Brain microvascular endothelial cell (primary cell): ENCODE measurements around the gene MPPED2.

ENCODE experiments used
- DNase-seq: peaks from one replicate; pipeline ENCODE4 v3.0.0-alpha.2; 2020
- H3K27ac ChIP-seq: fragments of 250-450 bp; sonication (Bioruptor Pico); 2 replicates; pipeline ENCODE4 v1.5.1; 2020; ENCODE audit warnings: mild to moderate bottlenecking, moderate library complexity
- H3K27me3 ChIP-seq: fragments of 250-450 bp; sonication (Bioruptor Pico); replicated peaks from 2 replicates; pipeline ENCODE4 v1.5.1; 2020; ENCODE audit warnings: mild to moderate bottlenecking
- H3K36me3 ChIP-seq: fragments of 250-450 bp; sonication (Bioruptor Pico); replicated peaks from 2 replicates; pipeline ENCODE4 v1.5.1; 2020; ENCODE audit warnings: mild to moderate bottlenecking
- H3K4me3 ChIP-seq: 2 replicates; pipeline ENCODE4 v1.5.1; 2011; ENCODE audit warnings: low read depth, mild to moderate bottlenecking, control low read depth, low read length, moderate library complexity
- CTCF ChIP-seq: IDR thresholded peaks from 2 replicates; pipeline ENCODE4 v1.5.1; 2011; ENCODE audit warnings: low read depth, mild to moderate bottlenecking, moderate library complexity, low read length, control low read depth, inconsistent platforms; ENCODE audit errors: missing control alignments
- in situ Hi-C: cut with HindIII; loops from 2 replicates; pipeline ENCODE4 v1.10.0; 2017; ENCODE audit warnings: low sequenced_read_pairs, low pct_ligation_motif_present

MPPED2 gene

DNA sequence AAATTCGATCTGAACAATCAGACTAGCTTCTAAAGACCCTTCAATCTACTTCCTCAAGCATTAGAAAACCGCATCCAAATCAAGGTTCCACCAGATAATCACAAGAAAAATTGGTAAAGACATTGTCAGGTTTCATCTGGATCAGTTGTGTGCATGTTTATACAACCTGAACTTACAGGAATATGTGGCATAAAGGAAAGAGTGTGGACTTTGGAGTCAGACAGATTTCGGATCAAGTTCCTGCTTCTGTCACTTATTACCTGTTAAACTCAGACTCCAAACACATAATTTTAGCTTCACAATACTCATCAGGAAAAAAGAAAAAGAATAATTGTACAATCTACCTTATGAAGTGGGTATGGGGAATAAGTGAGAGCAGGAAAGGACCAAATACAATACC lies 80.5 kb downstream of the MPPED2 start:
- TF ChIP-seq CTCF = no peak
- H3K27ac ChIP-seq = no peak overlapping the region
- in situ Hi-C loops = no loop called here
- no peaks in the 10 kb centered on the region for H3K27me3 ChIP-seq
- DNase-seq = no peak
- H3K4me3 ChIP-seq = no peak overlapping the region
- H3K36me3 ChIP-seq = no peaks in the 10 kb centered on the region

- no peak for DNase-seq
- no peaks in the 10 kb centered on the region for H3K27me3 ChIP-seq
- in situ Hi-C loops = no loop called here
- H3K36me3 ChIP-seq = no peaks in the 10 kb centered on the region
- H3K27ac ChIP-seq = no peak overlapping the region
- H3K4me3 ChIP-seq = no peak overlapping the region
- TF ChIP-seq CTCF = no peak
Observed at GRCh38 chr11:30504468-30504867, 81.7 kb downstream of the MPPED2 start.

DNA sequence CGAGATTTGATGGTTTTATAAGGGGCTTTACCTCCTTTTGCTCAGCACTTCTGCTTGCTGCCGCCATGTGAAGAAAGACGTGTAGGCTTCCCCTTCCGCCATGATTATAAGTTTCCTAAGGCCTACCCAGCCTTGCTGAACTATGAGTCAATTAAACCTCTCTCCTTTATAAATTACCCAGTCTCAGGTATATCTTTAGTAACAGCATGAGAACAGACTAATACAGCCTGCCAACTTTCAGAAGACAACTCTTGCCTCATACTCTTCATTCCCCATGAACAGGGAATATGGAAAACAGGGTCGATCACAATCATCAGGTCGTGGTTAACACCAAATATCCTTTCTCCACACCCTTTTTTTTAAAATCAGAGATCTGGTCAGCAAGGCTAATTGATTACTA lies 83.0 kb downstream of the MPPED2 start:
- Histone ChIP-seq H3K27ac (no peak overlapping the region), H3K36me3 (no peaks in the 10 kb centered on the region), H3K27me3 (no peaks in the 10 kb centered on the region), H3K4me3 (no peak overlapping the region)
- in situ Hi-C loops = no loop called here
- no peak for TF ChIP-seq CTCF
- no peak for DNase-seq

GRCh38 chr11:30502305-30502704 lies 83.8 kb downstream of the MPPED2 start:
- no peaks in the 10 kb centered on the region for H3K27me3 ChIP-seq
- in situ Hi-C loops = no loop called here
- H3K36me3 ChIP-seq = no peaks in the 10 kb centered on the region
- DNase-seq = no peak
- no peak overlapping the region for H3K4me3 ChIP-seq
- H3K27ac ChIP-seq = no peak overlapping the region
- no peak for TF ChIP-seq CTCF

DNA sequence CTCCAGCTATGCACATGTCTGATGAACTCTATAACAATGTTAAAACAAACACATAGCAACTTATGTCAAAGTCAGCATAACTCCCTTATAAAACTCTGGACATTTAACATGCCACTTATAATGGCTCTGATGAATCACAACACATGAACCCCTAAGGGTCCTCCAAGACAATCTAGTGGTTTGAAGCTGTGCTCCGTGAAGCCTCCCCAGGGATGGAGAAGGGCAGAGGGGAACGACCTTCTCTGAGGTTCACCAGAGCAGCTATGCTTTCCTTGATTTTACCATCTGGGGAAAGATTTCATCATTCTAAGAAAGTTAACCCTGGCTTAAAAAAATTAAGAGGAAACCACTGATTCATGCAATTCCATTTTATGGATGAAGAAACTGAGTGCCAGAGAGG lies 84.4 kb downstream of the MPPED2 start:
- Histone ChIP-seq H3K4me3 (no peak overlapping the region), H3K27ac (no peak overlapping the region), H3K36me3 (no peaks in the 10 kb centered on the region), H3K27me3 (no peaks in the 10 kb centered on the region)
- in situ Hi-C loops = no loop called here
- no peak for TF ChIP-seq CTCF
- DNase-seq = no peak

- Histone ChIP-seq H3K4me3 (no peak overlapping the region), H3K27ac (no peak overlapping the region), H3K27me3 (no peaks in the 10 kb centered on the region), H3K36me3 (no peaks in the 10 kb centered on the region)
- no peak for DNase-seq
- in situ Hi-C loops = no loop called here
- no peak for TF ChIP-seq CTCF
Observed at GRCh38 chr11:30499940-30500339, 86.2 kb downstream of the MPPED2 start.
